ENCODE data around the gene CPT1C.

DNA sequence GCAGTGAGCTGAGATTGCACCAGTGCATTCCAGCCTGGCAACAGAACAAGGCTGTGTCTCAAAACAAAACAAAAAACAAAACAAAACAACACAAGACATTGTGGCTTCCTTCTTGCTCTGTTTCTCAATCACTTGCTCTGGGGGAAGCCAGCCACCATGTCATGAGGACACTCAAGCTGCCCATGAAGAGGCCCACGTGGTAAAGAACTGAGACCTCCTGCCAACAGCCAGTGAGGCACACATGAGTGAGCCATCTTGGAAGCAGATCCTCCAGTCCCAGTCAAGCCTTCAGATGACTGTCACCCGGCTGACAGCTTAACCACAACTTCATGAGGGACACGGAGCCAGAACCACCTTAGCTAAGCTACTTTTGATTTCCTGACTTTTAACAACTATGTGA lies 25.2 kb downstream of the CPT1C start:
- TF ChIP-seq CTCF (IDR thresholded peaks at IDR 0.05; ENCODE audit: insufficient read depth, low read depth, low read length): no peak
- TF ChIP-seq EZH2 (IDR thresholded peaks at IDR 0.05; ENCODE audit: insufficient read depth, low read length): no peak

Data from astrocyte (in vitro differentiated cells and primary cell).